Lower lobe of right lung (tissue), 2 donors: ENCODE data around the gene GRB10. TPM values are rescaled to one million over a fixed set of nuclear protein-coding genes. Genes with fewer than 3 reads are reported as not detected.

Experiments used
- ATAC-seq, 2 donors: fragments of 200-7000 bp; cut with Tn5 transposase; one replicate each; pipeline ENCODE4 v1.9.1; 2020 to 2022; ENCODE audit warnings: mild to moderate bottlenecking in 2 of 2, moderate library complexity in 2 of 2
- DNase-seq: peaks from one replicate; pipeline ENCODE4 v3.0.0-alpha.2; 2020
- H3K27ac ChIP-seq: fragments of 200-600 bp; one replicate; pipeline ENCODE4 v1.8.0; 2022
- H3K27me3 ChIP-seq: fragments of 200-600 bp; one replicate; pipeline ENCODE4 v1.8.0; 2022; ENCODE audit warnings: low read depth
- H3K36me3 ChIP-seq: fragments of 200-600 bp; one replicate; pipeline ENCODE4 v1.8.0; 2022; ENCODE audit warnings: mild to moderate bottlenecking
- H3K4me1 ChIP-seq: fragments of 200-600 bp; one replicate; pipeline ENCODE4 v1.8.0; 2022
- H3K4me3 ChIP-seq: fragments of 200-600 bp; one replicate; pipeline ENCODE4 v1.8.0; 2022; ENCODE audit warnings: mild to moderate bottlenecking
- H3K9me3 ChIP-seq: fragments of 200-600 bp; one replicate; pipeline ENCODE4 v1.8.0; 2022
- intact Hi-C: fragments of 100-400 bp; cut with DNase I; formaldehyde crosslinking; loops from one replicate; pipeline ENCODE4 v1.11.0; 2022
- total RNA-seq: library from RNA; stranded (reverse); fragmentation: NEBNext Ultra II Directional; extraction: Animal tissue kit (Norgen Biotek cat#: 25700); gene quantifications from one replicate; pipeline ENCODE4 v1.2.1, GENCODE V29; 2021
- TF ChIP-seq, protein P1 (sequence below): fragments of 200-600 bp; IDR thresholded peaks from one replicate; pipeline ENCODE4 v1.8.0; 2022; ENCODE audit warnings: antibody characterized with exemption, mild to moderate bottlenecking
- donor health status: DM: no; HTN: yes; CAD: no; lungs with severe emphysema.

Gene GRB10
- total RNA-seq, 1 donor from 2014 or later: 36.5 TPM

DNA sequence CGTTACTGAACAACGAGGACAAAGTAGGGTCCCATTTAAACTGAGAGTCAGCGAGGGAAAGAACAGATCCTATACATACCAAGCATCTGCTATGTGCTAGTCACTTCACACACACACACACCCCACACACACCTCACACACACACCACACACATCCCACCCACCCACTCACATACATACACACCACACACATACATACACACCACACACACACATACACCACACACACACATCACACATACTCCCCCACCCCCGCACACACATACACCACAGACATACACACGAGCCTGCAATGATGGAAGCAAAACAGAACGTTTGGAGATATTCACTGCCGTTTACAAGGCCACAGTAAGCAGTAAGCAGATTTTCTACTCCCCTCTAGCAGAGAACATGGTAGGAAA lies 607 bp upstream of the GRB10 start:
- no peaks in the 10 kb centered on the region for H3K36me3 ChIP-seq
- no peaks in the 10 kb centered on the region for H3K27me3 ChIP-seq
- no peaks in the 10 kb centered on the region for H3K9me3 ChIP-seq
- H3K4me3 ChIP-seq: peak overlapping the region; percentile 59
- peaks cover 3% of the 10 kb centered on the region for H3K4me1 ChIP-seq
- ATAC-seq (no peak), DNase-seq (no peak)
- intact Hi-C loops: no loop called here
- H3K27ac ChIP-seq: no peak overlapping the region
- TF ChIP-seq, protein P1, sequence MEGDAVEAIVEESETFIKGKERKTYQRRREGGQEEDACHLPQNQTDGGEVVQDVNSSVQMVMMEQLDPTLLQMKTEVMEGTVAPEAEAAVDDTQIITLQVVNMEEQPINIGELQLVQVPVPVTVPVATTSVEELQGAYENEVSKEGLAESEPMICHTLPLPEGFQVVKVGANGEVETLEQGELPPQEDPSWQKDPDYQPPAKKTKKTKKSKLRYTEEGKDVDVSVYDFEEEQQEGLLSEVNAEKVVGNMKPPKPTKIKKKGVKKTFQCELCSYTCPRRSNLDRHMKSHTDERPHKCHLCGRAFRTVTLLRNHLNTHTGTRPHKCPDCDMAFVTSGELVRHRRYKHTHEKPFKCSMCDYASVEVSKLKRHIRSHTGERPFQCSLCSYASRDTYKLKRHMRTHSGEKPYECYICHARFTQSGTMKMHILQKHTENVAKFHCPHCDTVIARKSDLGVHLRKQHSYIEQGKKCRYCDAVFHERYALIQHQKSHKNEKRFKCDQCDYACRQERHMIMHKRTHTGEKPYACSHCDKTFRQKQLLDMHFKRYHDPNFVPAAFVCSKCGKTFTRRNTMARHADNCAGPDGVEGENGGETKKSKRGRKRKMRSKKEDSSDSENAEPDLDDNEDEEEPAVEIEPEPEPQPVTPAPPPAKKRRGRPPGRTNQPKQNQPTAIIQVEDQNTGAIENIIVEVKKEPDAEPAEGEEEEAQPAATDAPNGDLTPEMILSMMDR: no peak

- Histone ChIP-seq H3K4me3 (peak overlapping the region; percentile 32), H3K4me1 (no peaks in the 10 kb centered on the region), H3K27me3 (no peaks in the 10 kb centered on the region), H3K9me3 (no peaks in the 10 kb centered on the region), H3K36me3 (no peaks in the 10 kb centered on the region), H3K27ac (no peak overlapping the region)
- no peak for ATAC-seq
- no peak for DNase-seq
- TF ChIP-seq, protein P1: no peak
- intact Hi-C loops: no loop called here
These were observed 1.1 kb downstream of the GRB10 start for GRCh38 chr7:50781381-50782293.

DNA sequence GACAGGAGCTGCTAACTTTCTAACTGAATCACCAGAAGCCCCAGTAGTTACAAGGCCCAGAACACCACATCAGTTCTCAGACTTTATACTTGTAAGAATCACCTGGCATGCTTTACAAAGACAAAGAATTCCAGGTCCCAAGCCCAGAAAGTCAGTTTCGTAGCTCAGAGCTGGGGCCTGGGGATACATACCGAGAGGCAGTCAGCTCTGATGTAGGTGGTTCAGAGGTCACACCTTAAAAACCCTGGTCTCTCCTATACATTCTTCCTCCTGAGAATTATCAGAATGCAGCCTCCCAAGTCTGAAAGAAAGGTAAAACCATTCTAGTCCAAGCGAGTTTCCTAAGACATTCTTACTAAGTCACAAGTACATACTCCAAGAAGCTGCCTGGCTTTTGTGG lies 2.3 kb downstream of the GRB10 start:
- TF ChIP-seq, protein P1: no peak

GRCh38 chr7:50779427-50779826 lies 3.3 kb downstream of the GRB10 start:
- Histone ChIP-seq H3K4me1 (peaks cover 7% of the 10 kb centered on the region), H3K27ac (no peak overlapping the region), H3K9me3 (no peaks in the 10 kb centered on the region), H3K36me3 (no peaks in the 10 kb centered on the region), H3K27me3 (no peaks in the 10 kb centered on the region), H3K4me3 (no peak overlapping the region)
- DNase-seq: no peak
- intact Hi-C loops: no loop called here
- no peak for ATAC-seq
- TF ChIP-seq, protein P1: no peak

More for the DNA sequence above, 2.3 kb downstream of the GRB10 start:
- intact Hi-C loops: no loop called here
- no peak overlapping the region for H3K27ac ChIP-seq
- no peaks in the 10 kb centered on the region for H3K27me3 ChIP-seq
- H3K9me3 ChIP-seq: no peaks in the 10 kb centered on the region
- peaks cover 5% of the 10 kb centered on the region for H3K4me1 ChIP-seq
- no peaks in the 10 kb centered on the region for H3K36me3 ChIP-seq
- ATAC-seq: no peak
- DNase-seq: no peak
- H3K4me3 ChIP-seq: no peak overlapping the region

DNA sequence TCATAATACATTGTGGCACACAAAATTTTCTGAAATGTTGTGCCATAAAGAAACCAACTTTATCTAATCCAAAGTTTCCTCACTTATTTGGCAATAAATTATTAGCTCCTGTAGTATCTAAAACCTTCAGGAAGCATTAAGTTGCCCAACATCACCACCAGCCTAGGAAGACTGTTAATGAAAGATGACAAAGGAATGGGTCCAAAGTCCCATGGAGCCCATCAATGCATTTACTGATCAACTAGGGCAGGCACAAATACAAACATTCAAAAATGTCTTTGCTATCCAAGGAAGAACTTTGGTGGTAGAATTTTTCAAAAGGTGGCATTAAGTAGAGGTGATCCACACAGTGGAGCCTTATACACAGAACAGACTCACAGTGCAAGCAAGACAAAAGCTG lies 4.5 kb downstream of the GRB10 start:
- no peaks in the 10 kb centered on the region for H3K9me3 ChIP-seq
- no peak overlapping the region for H3K27ac ChIP-seq
- DNase-seq (no peak), ATAC-seq (no peak)
- TF ChIP-seq, protein P1: no peak
- H3K36me3 ChIP-seq: no peaks in the 10 kb centered on the region
- H3K4me1 ChIP-seq: peaks cover 7% of the 10 kb centered on the region
- intact Hi-C loops: no loop called here
- H3K4me3 ChIP-seq: no peak overlapping the region
- no peaks in the 10 kb centered on the region for H3K27me3 ChIP-seq
